BLaER1 treated with 17β-estradiol and CSF1 and Interleukin-3, amounts not matched to agents 10 nM and 100 nM (cell line): Measurements from ENCODE around the gene ROR2.

ENCODE experiments used
- H3K27ac ChIP-seq, 11 experiments: shearing (Covaris generic); formaldehyde crosslinking; 2 replicates each; pipeline ENCODE4 v1.8.1; 2022
- H3K27me3 ChIP-seq, 11 experiments: shearing (Covaris generic); formaldehyde crosslinking; 2 replicates each; pipeline ENCODE4 v1.8.1; 2022
- H3K36me3 ChIP-seq, 11 experiments: shearing (Covaris generic); formaldehyde crosslinking; 2 replicates each; pipeline ENCODE4 v1.8.1; 2022
- H3K4me1 ChIP-seq, 10 experiments: shearing (Covaris generic); formaldehyde crosslinking; 2 replicates each; pipeline ENCODE4 v1.8.1; 2022
- H3K4me2 ChIP-seq, 11 experiments: shearing (Covaris generic); formaldehyde crosslinking; 2 replicates each; pipeline ENCODE4 v1.8.1; 2022
- H3K4me3 ChIP-seq, 10 experiments: shearing (Covaris generic); formaldehyde crosslinking; 2 replicates each; pipeline ENCODE4 v1.8.1; 2022
- H3K9ac ChIP-seq, 11 experiments: shearing (Covaris generic); formaldehyde crosslinking; 2 replicates each; pipeline ENCODE4 v1.8.1; 2022
- H3K9me3 ChIP-seq, 11 experiments: shearing (Covaris generic); formaldehyde crosslinking; replicated peaks in 1 of 11; 2 replicates each; pipeline ENCODE4 v1.8.1; 2022
- H4K20me1 ChIP-seq, 11 experiments: shearing (Covaris generic); formaldehyde crosslinking; 2 replicates each; pipeline ENCODE4 v1.8.1; 2022
- Cebpa-rat ChIP-seq, 11 experiments: shearing (Covaris generic); IDR thresholded peaks; 2 replicates each; pipeline ENCODE4 v1.8.1; 2022

ROR2 gene

DNA sequence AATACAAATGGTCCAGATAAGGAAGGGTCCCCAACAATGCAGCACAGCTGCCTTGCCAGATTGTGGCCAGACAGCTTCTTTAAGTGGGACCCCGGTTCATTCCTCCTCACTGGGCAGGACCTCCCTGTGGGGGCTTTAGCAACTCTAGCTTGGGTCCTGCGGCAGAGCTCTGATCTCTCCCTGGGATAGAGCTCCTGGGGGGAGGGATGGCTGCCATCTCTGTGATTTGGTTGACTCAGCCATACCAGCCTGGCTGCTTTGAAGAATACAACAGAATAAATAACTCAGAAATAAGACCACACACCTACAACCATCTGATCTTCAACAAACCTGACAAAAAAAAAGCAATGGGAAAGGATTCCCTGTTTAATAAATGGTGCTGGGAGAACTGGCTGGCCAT lies 22.7 kb upstream of the ROR2 start:
- Histone ChIP-seq H3K4me1 (no peaks in the 10 kb centered on the region), H3K4me2 (no peak overlapping the region), H3K36me3 (no peaks in the 10 kb centered on the region), H3K4me3 (no peak overlapping the region), H3K27me3 (no peaks in the 10 kb centered on the region), H3K9me3 (no peaks in the 10 kb centered on the region), H4K20me1 (no peaks in the 10 kb centered on the region), H3K27ac (no peak overlapping the region), H3K9ac (no peak overlapping the region)
- no peak for TF ChIP-seq Cebpa-rat (IDR thresholded peaks at IDR 0.05)

DNA sequence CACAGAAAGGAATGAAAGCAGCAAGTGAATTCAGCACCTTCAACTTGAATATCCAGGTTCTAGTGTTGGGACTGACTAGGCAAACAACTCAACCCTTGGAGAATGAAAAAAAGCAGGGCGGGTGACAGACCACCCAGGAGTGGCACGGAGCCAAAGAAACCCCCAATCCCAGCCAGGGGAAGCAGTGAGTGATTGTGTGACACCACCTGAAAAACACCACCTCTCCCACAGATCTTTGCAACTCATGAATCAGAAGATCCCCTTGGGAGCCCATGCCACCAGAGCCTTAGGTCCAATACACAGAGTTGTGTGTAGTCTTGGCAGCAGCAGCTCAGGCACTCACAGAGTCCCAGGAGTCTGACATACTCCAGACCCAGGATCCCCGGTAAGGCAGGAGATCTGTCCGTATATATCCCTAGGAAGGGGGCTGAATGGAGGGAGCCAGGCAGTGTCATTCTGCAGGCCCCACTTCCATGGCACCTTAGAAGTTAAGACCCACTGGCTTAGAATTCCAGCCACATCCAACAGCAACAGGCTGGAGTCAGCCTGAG lies 22.1 kb upstream of the ROR2 start:
- H3K4me1 ChIP-seq = no peaks in the 10 kb centered on the region
- no peaks in the 10 kb centered on the region for H3K27me3 ChIP-seq
- TF ChIP-seq Cebpa-rat (IDR thresholded peaks at IDR 0.05) = no peak
- H3K36me3 ChIP-seq = no peaks in the 10 kb centered on the region
- H3K4me2 ChIP-seq = no peak overlapping the region
- H3K27ac ChIP-seq = no peak overlapping the region
- no peaks in the 10 kb centered on the region for H4K20me1 ChIP-seq
- no peaks in the 10 kb centered on the region for H3K9me3 ChIP-seq
- H3K9ac ChIP-seq = no peak overlapping the region
- no peak overlapping the region for H3K4me3 ChIP-seq

DNA sequence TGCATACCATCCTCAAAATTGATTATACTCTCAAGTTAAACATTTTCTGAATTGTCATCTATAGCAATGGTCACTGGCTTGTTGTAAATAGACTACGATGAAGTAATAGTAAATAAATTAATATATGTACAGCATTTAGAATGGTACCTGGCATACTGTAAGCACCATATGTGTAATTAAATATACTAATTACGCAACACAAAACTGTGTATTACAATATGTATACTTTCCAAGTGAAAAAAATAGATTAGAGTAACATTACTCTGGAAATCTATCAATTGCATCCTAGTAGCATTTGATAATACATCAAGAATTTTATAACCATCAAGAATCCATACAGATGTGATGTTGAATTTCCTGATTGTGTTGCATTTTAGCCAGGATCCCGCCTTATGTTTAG lies 17.2 kb upstream of the ROR2 start:
- Histone ChIP-seq H3K9ac (no peak overlapping the region), H4K20me1 (no peaks in the 10 kb centered on the region), H3K4me2 (no peak overlapping the region), H3K4me3 (no peak overlapping the region), H3K9me3 (peaks cover 0 to 10% (median 0%) of the 10 kb centered on the region in 11 experiments; a peak in 4 of 22 replicates), H3K27me3 (no peaks in the 10 kb centered on the region), H3K27ac (no peak overlapping the region), H3K4me1 (no peaks in the 10 kb centered on the region), H3K36me3 (no peaks in the 10 kb centered on the region)
- TF ChIP-seq Cebpa-rat (IDR thresholded peaks at IDR 0.05) = no peak

DNA sequence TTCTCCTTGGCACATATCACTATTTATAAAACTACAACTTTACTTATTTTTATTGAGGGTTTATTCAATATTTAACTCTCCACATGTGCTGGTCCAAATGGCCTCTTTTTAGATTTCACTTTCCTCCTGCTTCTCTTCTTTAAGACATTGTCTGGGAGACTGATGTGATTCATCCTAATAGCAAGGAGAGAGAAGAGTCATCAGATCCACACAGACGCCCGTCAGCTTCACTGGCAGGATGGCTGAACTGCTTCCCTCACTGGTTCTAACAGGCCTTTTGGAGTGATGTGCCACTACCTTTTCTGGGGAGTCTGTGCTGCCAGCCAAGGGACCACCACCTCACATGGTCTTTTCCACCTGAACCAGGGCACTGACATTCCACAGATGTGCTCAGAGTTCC lies 16.5 kb upstream of the ROR2 start:
- H3K4me3 ChIP-seq = no peak overlapping the region
- H3K27ac ChIP-seq = no peak overlapping the region
- no peaks in the 10 kb centered on the region for H3K4me1 ChIP-seq
- no peaks in the 10 kb centered on the region for H3K36me3 ChIP-seq
- H3K27me3 ChIP-seq = no peaks in the 10 kb centered on the region
- H4K20me1 ChIP-seq = no peaks in the 10 kb centered on the region
- no peak overlapping the region for H3K9ac ChIP-seq
- H3K9me3 ChIP-seq = peaks cover 0 to 10% (median 0%) of the 10 kb centered on the region in 11 experiments; a peak in 4 of 22 replicates
- no peak overlapping the region for H3K4me2 ChIP-seq
- TF ChIP-seq Cebpa-rat (IDR thresholded peaks at IDR 0.05) = no peak

DNA sequence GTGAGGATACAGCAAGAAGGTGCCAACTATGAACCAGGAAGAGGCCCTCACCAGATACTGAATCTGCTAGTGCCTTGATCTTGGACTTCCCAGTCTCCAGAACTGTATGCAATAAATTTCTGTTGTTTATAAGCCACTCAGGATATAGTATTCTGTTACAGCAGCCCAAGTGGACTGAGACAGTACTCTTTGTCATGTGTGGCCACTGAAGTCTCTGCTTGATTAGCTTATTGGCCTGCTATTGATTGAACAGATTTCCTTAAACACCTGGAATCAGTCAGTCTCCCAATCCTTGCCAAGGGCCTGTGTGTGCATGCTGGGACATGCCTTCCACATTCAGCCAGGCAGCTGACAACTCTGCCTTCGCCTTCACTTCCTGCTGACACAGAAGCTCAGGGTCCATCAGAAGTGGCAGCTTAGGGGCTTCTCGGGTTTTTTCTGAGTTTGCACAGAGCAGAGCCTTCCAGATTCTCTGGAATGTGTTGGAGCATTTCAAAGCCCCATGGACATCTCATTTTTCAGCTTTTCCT lies 13.7 kb upstream of the ROR2 start:
- no peak for TF ChIP-seq Cebpa-rat (IDR thresholded peaks at IDR 0.05)
- H3K27me3 ChIP-seq = no peaks in the 10 kb centered on the region

DNA sequence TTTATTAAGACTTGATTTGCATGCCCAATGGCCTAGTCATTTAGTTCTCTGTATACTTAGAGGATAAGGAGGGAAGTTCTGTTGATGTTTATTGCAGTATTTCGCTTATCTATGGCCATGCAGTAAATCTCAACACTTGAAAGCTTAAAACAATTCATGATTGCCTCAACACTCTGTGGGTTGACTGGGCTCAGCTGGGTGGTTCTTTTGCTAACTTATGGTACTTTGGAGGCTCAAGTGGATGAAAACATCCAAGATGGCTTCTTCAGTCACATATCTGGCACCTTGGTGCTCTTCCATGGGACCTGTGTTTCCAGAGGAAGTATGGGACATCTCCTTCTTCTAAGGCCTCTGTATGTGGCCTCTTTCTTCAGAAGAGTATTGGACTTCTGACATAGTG lies 10.3 kb upstream of the ROR2 start:
- Histone ChIP-seq H3K27me3 (no peaks in the 10 kb centered on the region), H3K36me3 (no peaks in the 10 kb centered on the region), H3K4me2 (no peak overlapping the region), H3K9ac (no peak overlapping the region), H3K4me3 (no peak overlapping the region), H4K20me1 (no peaks in the 10 kb centered on the region), H3K4me1 (no peaks in the 10 kb centered on the region), H3K27ac (no peak overlapping the region), H3K9me3 (peaks cover 0 to 27% (median 6%) of the 10 kb centered on the region in 11 experiments; a peak in 8 of 22 replicates)
- TF ChIP-seq Cebpa-rat (IDR thresholded peaks at IDR 0.05) = no peak

More for the DNA sequence above, 13.7 kb upstream of the ROR2 start:
- H3K36me3 ChIP-seq = no peaks in the 10 kb centered on the region
- H4K20me1 ChIP-seq = no peaks in the 10 kb centered on the region
- no peak overlapping the region for H3K27ac ChIP-seq
- peaks cover 0 to 27% (median 6%) of the 10 kb centered on the region in 11 experiments; a peak in 8 of 22 replicates for H3K9me3 ChIP-seq
- no peaks in the 10 kb centered on the region for H3K4me1 ChIP-seq
- H3K9ac ChIP-seq = no peak overlapping the region
- H3K4me3 ChIP-seq = no peak overlapping the region
- no peak overlapping the region for H3K4me2 ChIP-seq

DNA sequence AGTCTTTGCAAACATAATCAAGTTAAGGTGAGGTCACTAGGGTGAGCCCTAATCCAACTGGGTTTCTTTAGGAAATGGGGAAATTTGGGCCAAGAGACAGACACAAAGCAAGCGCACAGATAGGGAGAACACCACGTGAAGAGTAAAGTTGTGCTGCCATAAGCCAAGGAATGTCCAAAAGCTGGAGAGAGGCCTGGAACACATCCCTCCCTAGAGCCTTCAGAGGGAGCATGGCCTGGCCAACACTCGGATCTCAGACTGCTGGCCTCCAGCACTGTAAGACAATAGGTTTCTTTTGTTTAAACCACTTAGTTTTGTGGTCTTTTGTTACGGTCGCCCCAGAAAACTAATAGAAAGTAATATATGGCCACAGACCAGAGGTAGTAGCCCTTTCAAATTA lies 8.1 kb upstream of the ROR2 start:
- Histone ChIP-seq H3K27me3 (no peaks in the 10 kb centered on the region), H4K20me1 (no peaks in the 10 kb centered on the region), H3K36me3 (no peaks in the 10 kb centered on the region), H3K27ac (no peak overlapping the region), H3K4me1 (no peaks in the 10 kb centered on the region), H3K9me3 (peaks cover 0 to 19% (median 5%) of the 10 kb centered on the region in 11 experiments; a peak in 7 of 22 replicates), H3K9ac (no peak overlapping the region), H3K4me3 (no peak overlapping the region), H3K4me2 (no peak overlapping the region)
- no peak for TF ChIP-seq Cebpa-rat (IDR thresholded peaks at IDR 0.05)

DNA sequence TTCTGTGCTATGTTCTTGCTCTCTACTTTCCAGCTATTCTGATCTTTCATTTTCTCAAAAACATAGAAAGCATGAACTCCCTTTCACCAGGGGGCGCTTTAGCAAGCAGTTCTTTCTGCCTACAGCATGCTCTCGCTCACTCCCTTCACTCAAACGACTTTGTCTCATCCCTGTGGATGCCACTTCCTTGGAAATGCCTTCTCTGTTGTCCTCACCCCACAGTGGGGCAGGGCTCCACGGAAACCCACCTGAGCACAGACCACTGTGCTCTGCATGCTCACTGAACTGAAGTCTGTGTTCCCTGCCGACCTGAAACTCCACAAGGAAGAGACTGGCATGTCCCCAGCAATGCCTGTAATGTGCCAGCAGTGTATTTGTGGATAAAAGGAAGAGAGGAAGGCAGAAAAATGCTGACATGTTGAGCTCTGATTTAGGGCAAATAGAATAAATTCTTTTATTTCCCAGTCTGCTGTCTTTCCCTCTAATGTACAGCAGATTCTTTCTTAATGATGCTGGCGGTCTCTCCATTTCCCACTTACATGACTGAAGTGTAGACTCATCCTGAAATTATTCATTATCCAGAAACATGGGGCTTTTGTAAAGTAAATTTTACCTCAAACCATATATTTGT lies 4.9 kb upstream of the ROR2 start:
- Histone ChIP-seq H3K4me3 (no peak overlapping the region), H3K36me3 (no peaks in the 10 kb centered on the region), H3K9ac (no peak overlapping the region), H3K4me1 (peaks cover under 1 to 10% (median 8%) of the 10 kb centered on the region in 10 experiments; a peak in 18 of 20 replicates), H3K4me2 (no peak overlapping the region), H4K20me1 (peaks cover 0 to 7% (median 0%) of the 10 kb centered on the region in 11 experiments; a peak in 4 of 22 replicates), H3K27ac (no peak overlapping the region), H3K27me3 (peaks cover 24 to 31% (median 27%) of the 10 kb centered on the region in 11 experiments), H3K9me3 (peaks cover 0 to 18% (median 7%) of the 10 kb centered on the region in 11 experiments; a peak in 14 of 22 replicates)
- TF ChIP-seq Cebpa-rat (IDR thresholded peaks at IDR 0.05) = no peak

DNA sequence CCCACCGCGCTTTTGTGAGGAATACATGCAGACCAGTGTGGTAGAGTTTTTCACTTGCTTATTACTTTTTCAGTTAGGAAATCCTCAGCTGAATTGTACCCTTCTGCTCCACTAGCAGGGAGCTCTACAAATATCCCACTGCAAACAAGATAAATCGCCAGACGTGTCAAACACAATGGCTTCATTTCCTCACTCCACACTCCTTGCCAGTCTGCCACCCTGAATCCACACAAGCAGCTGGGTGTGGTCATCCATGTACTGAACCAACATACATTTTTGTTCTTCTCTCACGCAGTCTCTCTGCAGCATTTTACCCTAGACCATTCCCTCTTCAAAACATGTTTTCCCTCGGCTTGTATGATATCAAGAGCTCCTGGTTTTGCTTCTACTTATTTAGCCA lies 3.7 kb upstream of the ROR2 start:
- no peak for TF ChIP-seq Cebpa-rat (IDR thresholded peaks at IDR 0.05)
- peaks cover 0 to 12% (median 7%) of the 10 kb centered on the region in 11 experiments; a peak in 14 of 22 replicates for H3K9me3 ChIP-seq
- no peak overlapping the region for H3K9ac ChIP-seq
- H3K27me3 ChIP-seq = peaks cover 36 to 43% (median 40%) of the 10 kb centered on the region in 11 experiments
- no peak overlapping the region for H3K27ac ChIP-seq
- H3K36me3 ChIP-seq = no peaks in the 10 kb centered on the region
- no peak overlapping the region for H3K4me3 ChIP-seq
- no peak overlapping the region for H3K4me2 ChIP-seq
- peaks cover 0 to 17% (median 9%) of the 10 kb centered on the region in 11 experiments; a peak in 11 of 22 replicates for H4K20me1 ChIP-seq
- peaks cover 13 to 23% (median 20%) of the 10 kb centered on the region in 10 experiments for H3K4me1 ChIP-seq
